ENCODE measurements around the gene CREB3L1. TPM values are rescaled to one million over a fixed set of nuclear protein-coding genes. Genes with fewer than 3 reads are reported as not detected.
A peak's percentile ranks its signal among the peaks of the same experiment; 100 is the strongest.

Gene CREB3L1
- total and polyA plus RNA-seq, 8 donors = 26.3 to 129 (median 49.0) TPM

DNA sequence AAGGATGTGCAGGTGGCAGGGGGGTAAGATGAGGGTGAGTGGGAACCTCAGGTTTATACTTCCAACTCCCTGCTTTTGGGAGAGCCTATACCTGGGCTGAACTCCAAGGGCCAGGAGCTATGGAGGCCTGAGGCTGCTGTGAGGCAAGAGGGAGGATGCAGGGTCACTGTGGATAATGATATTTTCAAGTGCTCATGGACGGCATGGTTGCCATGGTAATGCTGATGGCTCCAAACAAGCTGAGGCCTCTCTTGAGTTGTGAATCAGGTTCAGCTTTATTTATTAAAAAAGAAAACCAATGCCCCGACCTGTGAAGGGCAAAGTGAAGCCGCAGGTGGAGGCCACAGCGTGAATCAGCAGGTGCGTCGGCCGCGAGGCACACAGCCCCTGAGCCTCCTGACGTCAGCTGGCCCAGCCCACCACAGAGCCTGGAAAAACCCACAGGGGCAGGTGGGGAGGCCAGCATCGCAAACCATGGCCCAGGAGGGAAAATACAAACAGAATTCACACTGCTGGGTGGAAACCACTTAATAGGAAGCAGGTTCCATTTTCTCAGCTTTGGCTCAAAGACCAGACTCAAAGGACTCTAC lies 17.4 kb upstream of the CREB3L1 start:
- 87% methylated on average over 10 of the region's 10 CpGs for WGBS, 2 donors
- no peak for TF ChIP-seq CTCF (IDR thresholded peaks at IDR 0.05)
- Histone ChIP-seq H3K4me1 (no peaks in the 10 kb centered on the region), H3K36me3 (no peaks in the 10 kb centered on the region), H3K9me3 (no peaks in the 10 kb centered on the region), H3K4me3 (no peak overlapping the region), H3K27me3 (no peaks in the 10 kb centered on the region), H3K27ac (no peak overlapping the region)
- intact Hi-C loops (cut with DNase I) = no loop called here
- ATAC-seq (peak in 1 of 4 donors; percentile 26), DNase-seq (no peak), FAIRE-seq (no peak)

GRCh38 chr11:46263120-46263519 lies 14.3 kb upstream of the CREB3L1 start:
- Histone ChIP-seq H3K4me1 (no peaks in the 10 kb centered on the region), H3K27ac (no peak overlapping the region), H3K36me3 (no peaks in the 10 kb centered on the region), H3K27me3 (no peaks in the 10 kb centered on the region), H3K4me3 (no peak overlapping the region), H3K9me3 (no peaks in the 10 kb centered on the region)
- FAIRE-seq = no peak
- DNase-seq = no peak
- intact Hi-C loops (cut with DNase I) = no loop called here
- ATAC-seq = no peak
- no peak for TF ChIP-seq CTCF (IDR thresholded peaks at IDR 0.05)
- 88 to 93% methylated on average over 3 of the region's 3 CpGs for WGBS, 2 donors

GRCh38 chr11:46264030-46264429 lies 13.4 kb upstream of the CREB3L1 start:
- FAIRE-seq (no peak), DNase-seq (no peak), ATAC-seq (no peak)
- WGBS, 2 donors = 93 to 96% methylated on average over 4 of the region's 4 CpGs
- intact Hi-C loops (cut with DNase I) = no loop called here
- no peak for TF ChIP-seq CTCF (IDR thresholded peaks at IDR 0.05)
- H3K4me1 ChIP-seq = no peaks in the 10 kb centered on the region
- no peaks in the 10 kb centered on the region for H3K27me3 ChIP-seq
- H3K36me3 ChIP-seq = no peaks in the 10 kb centered on the region
- no peaks in the 10 kb centered on the region for H3K9me3 ChIP-seq
- H3K4me3 ChIP-seq = no peak overlapping the region
- H3K27ac ChIP-seq = no peak overlapping the region

GRCh38 chr11:46264976-46265375 lies 12.5 kb upstream of the CREB3L1 start:
- 73 to 77% methylated on average over 9 of the region's 9 CpGs for WGBS, 2 donors
- FAIRE-seq = no peak
- DNase-seq = no peak
- ATAC-seq = peak in 1 of 4 donors; percentile 21
- Histone ChIP-seq H3K9me3 (no peaks in the 10 kb centered on the region), H3K27ac (no peak overlapping the region), H3K27me3 (no peaks in the 10 kb centered on the region), H3K4me3 (no peak overlapping the region), H3K4me1 (no peaks in the 10 kb centered on the region), H3K36me3 (no peaks in the 10 kb centered on the region)
- intact Hi-C loops (cut with DNase I) = no loop called here
- TF ChIP-seq CTCF (IDR thresholded peaks at IDR 0.05) = no peak

DNA sequence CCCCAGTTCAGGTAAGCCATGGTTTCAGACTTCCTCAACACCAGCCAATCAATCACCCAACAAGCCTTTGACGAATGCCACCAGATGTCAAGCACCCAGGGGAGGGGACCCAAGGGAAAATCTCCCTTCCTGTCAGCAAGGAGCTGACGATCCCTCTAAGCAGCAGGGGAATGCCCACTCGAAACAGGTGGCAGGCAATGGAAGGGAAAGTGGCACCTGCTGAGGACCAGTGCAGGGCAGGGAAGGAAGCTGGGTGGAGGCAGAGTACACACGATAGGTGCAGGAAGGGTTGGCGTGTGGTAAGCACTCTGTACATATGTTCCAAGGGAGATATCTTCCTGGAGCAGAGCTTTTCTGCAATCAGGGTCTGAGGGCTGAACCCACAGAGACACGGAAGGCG lies 11.7 kb upstream of the CREB3L1 start:
- Histone ChIP-seq H3K9me3 (no peaks in the 10 kb centered on the region), H3K27ac (no peak overlapping the region), H3K36me3 (no peaks in the 10 kb centered on the region), H3K4me3 (no peak overlapping the region), H3K4me1 (no peaks in the 10 kb centered on the region), H3K27me3 (no peaks in the 10 kb centered on the region)
- DNase-seq (no peak), ATAC-seq (peak; percentile 34 to 61 (median 54)), FAIRE-seq (no peak)
- WGBS, 2 donors = 74 to 78% methylated on average over 7 of the region's 7 CpGs
- TF ChIP-seq CTCF (IDR thresholded peaks at IDR 0.05) = no peak
- intact Hi-C loops (cut with DNase I) = no loop called here
